Measurements from ENCODE around the gene DRAP1.

GRCh38 chr11:65919141-65919572 lies at the start of gene DRAP1:
- TF ChIP-seq, protein P1, sequence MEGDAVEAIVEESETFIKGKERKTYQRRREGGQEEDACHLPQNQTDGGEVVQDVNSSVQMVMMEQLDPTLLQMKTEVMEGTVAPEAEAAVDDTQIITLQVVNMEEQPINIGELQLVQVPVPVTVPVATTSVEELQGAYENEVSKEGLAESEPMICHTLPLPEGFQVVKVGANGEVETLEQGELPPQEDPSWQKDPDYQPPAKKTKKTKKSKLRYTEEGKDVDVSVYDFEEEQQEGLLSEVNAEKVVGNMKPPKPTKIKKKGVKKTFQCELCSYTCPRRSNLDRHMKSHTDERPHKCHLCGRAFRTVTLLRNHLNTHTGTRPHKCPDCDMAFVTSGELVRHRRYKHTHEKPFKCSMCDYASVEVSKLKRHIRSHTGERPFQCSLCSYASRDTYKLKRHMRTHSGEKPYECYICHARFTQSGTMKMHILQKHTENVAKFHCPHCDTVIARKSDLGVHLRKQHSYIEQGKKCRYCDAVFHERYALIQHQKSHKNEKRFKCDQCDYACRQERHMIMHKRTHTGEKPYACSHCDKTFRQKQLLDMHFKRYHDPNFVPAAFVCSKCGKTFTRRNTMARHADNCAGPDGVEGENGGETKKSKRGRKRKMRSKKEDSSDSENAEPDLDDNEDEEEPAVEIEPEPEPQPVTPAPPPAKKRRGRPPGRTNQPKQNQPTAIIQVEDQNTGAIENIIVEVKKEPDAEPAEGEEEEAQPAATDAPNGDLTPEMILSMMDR (IDR thresholded peaks at IDR 0.05; ENCODE audit: insufficient read depth, low read depth, low read length) = no peak
- no peak for TF ChIP-seq EZH2 (IDR thresholded peaks at IDR 0.05; ENCODE audit: insufficient read depth, low read length)
